Measurements from ENCODE around the gene CAST. TPM values are rescaled to one million over a fixed set of nuclear protein-coding genes. Genes with fewer than 3 reads are reported as not detected.
A peak's percentile ranks its signal among the peaks of the same experiment; 100 is the strongest.

The CAST gene
- total and polyA plus RNA-seq, 7 experiments from 2014 or later: 31.1 to 298 (median 114) TPM

DNA sequence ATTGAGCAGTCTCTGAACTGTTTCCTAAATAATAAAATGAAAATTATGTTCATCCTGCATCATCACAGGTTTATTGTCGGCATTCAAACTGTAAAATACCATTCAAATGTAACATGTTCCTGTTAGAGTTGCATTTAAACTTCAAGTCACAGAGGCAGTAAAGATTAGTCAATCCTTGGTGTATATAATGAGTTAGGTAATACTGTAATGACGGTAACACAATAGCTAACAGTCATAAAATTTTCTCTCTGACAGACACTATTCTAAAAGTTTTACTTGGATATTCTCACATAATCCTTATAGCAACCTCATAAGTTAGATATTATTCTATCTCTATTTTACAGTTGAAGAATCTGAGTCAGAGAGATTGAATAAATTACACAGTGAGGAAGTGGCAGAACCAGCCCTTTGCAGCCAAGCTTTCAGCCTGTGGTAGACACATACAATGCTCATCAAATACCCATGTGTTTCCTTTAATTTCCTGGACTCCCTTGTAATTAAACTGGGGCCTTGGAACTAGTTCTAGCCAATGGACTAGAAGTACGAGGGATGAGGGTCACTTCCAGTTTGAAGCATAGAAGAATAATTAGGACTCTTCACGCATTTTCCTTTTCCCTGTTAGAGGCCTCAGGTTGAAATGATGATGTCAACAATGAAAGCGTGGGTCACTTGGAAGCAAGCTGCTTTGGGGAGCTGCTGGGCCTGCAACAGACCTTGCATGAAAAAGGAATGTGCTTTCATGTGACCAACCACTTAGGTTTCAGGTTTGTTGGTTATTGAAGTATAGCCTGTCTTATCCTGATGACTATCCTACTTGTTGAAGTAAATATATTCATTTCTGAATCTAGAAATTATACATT, 12.3 kb upstream of the CAST start:
- Mint-ChIP-seq H3K4me3 (no peak overlapping the region), H3K36me3 (peaks cover 0 to 2% (median 0%) of the 10 kb centered on the region in 5 donors), H3K9me3 (no peaks in the 10 kb centered on the region), H3K27ac (no peak overlapping the region), H3K27me3 (peaks cover 6 to 59% (median 17%) of the 10 kb centered on the region in 5 donors), H3K4me1 (peaks cover 0 to 9% (median 0%) of the 10 kb centered on the region in 7 donors)
- ChIA-PET POLR2A (no interaction called here), CTCF (interaction anchor here (0.7 kb wide), 1 partner anchor 14 kb away, joined by 5 read pairs; no protein-coding TSS in a partner anchor)
- Histone ChIP-seq H3K27me3 (ENCODE audit: control insufficient read depth in 2 of 2, insufficient read depth in 2 of 2, low read length in 2 of 2) (no peaks in the 10 kb centered on the region), H3K9me3 (ENCODE audit: control insufficient read depth in 2 of 3, low read length in 3 of 3) (no peaks in the 10 kb centered on the region), H3K27ac (ENCODE audit: low read depth, low read length) (no peak overlapping the region), H3K36me3 (ENCODE audit: control insufficient read depth in 2 of 3, insufficient read depth in 3 of 3, low read length in 3 of 3) (no peaks in the 10 kb centered on the region), H3K4me1 (ENCODE audit: control insufficient read depth in 2 of 2, insufficient read depth in 2 of 2, low read length in 2 of 2) (no peaks in the 10 kb centered on the region), H3K4me3 (ENCODE audit: low read length) (no peak overlapping the region)
- DNase-seq (no peak), ATAC-seq (peak; percentile 44)
- intact Hi-C loops (cut with micrococcal nuclease): loop anchor here in 1 of 2 donors (5.0 kb wide), 1 partner anchor 37 kb away; no protein-coding TSS in a partner anchor

DNA sequence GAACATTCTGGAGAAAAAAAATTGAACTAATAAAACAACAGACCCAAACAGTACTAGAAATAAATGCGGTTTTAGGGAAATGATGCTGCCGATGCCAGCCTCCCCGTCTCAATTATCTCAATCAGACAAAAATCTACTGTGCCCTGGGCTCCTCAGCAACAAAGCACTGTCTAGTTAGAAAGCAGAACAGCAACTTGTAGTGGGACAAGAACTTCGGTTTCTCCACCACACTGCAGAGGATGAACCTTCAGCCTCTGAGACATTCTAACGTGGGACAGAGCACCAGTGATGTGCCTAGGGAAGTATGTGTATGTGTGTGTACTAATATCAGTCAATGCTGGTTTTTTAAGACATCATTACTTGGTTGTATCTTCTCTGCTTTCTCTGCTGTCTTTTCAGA, 11.1 kb upstream of the CAST start:
- ChIA-PET CTCF (no interaction called here), POLR2A (interaction anchor here (1.3 kb wide), 1 partner anchor 9 kb away, joined by 4 read pairs; no protein-coding TSS in a partner anchor)
- no peaks in the 10 kb centered on the region for H3K9me3 Mint-ChIP-seq
- no peak for DNase-seq
- Histone ChIP-seq H3K4me1 (ENCODE audit: control insufficient read depth in 2 of 2, insufficient read depth in 2 of 2, low read length in 2 of 2) (no peaks in the 10 kb centered on the region), H3K9me3 (ENCODE audit: control insufficient read depth in 2 of 3, low read length in 3 of 3) (no peaks in the 10 kb centered on the region), H3K4me3 (ENCODE audit: low read length) (no peak overlapping the region), H3K36me3 (ENCODE audit: control insufficient read depth in 2 of 3, insufficient read depth in 3 of 3, low read length in 3 of 3) (no peaks in the 10 kb centered on the region), H3K27ac (ENCODE audit: low read depth, low read length) (no peak overlapping the region), H3K27me3 (ENCODE audit: control insufficient read depth in 2 of 2, insufficient read depth in 2 of 2, low read length in 2 of 2) (no peaks in the 10 kb centered on the region)
- no peak overlapping the region for H3K4me3 Mint-ChIP-seq
- intact Hi-C loops (cut with micrococcal nuclease): loop anchor here in 1 of 2 donors (5.0 kb wide), 1 partner anchor 36 kb away; no protein-coding TSS in a partner anchor
- peaks cover 0 to 19% (median 0%) of the 10 kb centered on the region in 7 donors for H3K4me1 Mint-ChIP-seq
- H3K27me3 Mint-ChIP-seq: peaks cover 6 to 67% (median 17%) of the 10 kb centered on the region in 5 donors
- peaks cover 0 to 4% (median 0%) of the 10 kb centered on the region in 5 donors for H3K36me3 Mint-ChIP-seq
- H3K27ac Mint-ChIP-seq: no peak overlapping the region
- no peak for ATAC-seq

DNA sequence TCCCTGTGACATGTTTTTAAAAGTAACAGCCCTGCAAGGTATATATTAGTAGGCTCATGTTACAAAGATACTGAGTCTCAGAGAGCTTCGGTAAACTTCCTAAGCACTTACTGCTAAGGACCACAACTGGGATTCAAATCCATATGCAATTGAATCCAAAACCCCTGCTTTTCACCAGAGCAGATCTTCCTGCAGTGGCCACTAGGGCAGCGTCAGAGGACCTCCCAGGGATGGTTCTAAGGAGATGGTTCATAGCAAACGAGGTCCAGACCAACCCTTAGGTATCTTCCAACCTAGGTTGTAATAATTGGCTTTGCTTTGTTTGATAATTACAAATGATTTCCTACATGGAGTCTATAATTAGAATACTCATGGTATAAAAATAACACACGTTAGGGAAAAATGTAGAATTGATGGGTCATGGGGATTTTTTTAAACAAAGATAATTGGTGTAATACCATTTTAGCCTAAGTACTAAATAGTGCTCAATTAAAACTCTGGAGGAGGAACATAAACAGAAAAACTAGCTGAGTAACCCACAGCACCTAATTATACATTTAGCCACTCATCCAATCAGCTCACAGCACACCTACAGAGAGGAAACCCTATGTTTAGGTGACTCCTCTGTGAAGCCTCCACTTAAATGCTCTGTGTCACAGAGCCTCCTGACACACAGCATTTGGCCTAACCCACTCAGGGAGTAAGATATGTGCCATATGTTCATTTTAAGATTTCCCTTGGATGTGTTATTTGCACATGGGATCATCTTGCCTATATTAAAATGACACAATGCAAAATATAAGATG, 10.0 kb upstream of the CAST start:
- Histone ChIP-seq H3K27ac (ENCODE audit: low read depth, low read length) (no peak overlapping the region), H3K4me3 (ENCODE audit: low read length) (no peak overlapping the region), H3K36me3 (ENCODE audit: control insufficient read depth in 2 of 3, insufficient read depth in 3 of 3, low read length in 3 of 3) (no peaks in the 10 kb centered on the region), H3K27me3 (ENCODE audit: control insufficient read depth in 2 of 2, insufficient read depth in 2 of 2, low read length in 2 of 2) (no peaks in the 10 kb centered on the region), H3K4me1 (ENCODE audit: control insufficient read depth in 2 of 2, insufficient read depth in 2 of 2, low read length in 2 of 2) (peaks cover 0 to 10% of the 10 kb centered on the region in 2 donors), H3K9me3 (ENCODE audit: control insufficient read depth in 2 of 3, low read length in 3 of 3) (no peaks in the 10 kb centered on the region)
- Mint-ChIP-seq H3K27ac (no peak overlapping the region), H3K9me3 (no peaks in the 10 kb centered on the region), H3K27me3 (peaks cover 8 to 70% (median 17%) of the 10 kb centered on the region in 5 donors), H3K36me3 (peaks cover 0 to 7% (median 0%) of the 10 kb centered on the region in 5 donors), H3K4me3 (no peak overlapping the region), H3K4me1 (peaks cover 0 to 30% (median 0%) of the 10 kb centered on the region in 7 donors)
- POLR2A ChIA-PET: interaction anchor here (1.3 kb wide), 1 partner anchor 8 kb away, joined by 4 read pairs; no protein-coding TSS in a partner anchor
- CTCF ChIA-PET: no interaction called here
- no peak for DNase-seq
- intact Hi-C loops (cut with micrococcal nuclease): loop anchor here in 1 of 2 donors (1.0 to 5.0 kb wide), 2 partner anchors 10 to 35 kb away; partner anchors contain the start of gene CAST
- peak; percentile 46 for ATAC-seq

DNA sequence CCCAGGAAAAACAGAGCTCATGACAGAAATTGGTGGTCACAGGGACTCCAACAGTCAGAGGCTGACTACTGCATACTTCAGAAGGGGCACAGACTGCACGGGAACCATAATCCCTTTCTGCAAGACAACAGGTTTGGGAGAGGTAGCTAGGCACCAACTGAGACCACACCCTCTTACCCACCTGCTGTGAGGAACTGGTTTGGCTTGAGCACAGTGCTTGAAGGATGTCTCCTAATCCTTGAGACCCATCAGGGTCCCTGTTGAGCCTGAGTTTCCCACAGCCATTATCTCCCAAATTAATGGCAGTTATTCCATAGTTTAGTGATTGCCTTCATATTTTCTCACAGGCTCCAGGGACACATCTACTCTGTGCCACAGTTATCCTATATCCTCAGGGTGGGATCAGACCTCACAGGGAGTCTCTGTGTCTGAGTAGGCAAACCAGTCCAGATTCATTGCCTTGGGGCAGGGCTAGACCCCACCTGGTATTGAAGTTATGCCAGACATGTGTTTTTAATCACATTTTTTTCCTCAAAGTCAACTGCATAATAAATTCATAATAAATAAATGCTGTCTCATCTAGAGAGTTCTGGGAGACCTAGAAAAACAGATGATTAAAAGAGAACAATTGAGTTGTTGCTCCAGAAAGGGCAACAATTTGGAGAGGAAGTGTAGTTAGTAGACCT, 9.3 kb upstream of the CAST start:
- H3K4me3 ChIP-seq (ENCODE audit: low read length): no peak overlapping the region
- peaks cover 0 to 9% (median 0%) of the 10 kb centered on the region in 5 donors for H3K36me3 Mint-ChIP-seq
- H3K4me1 ChIP-seq (ENCODE audit: control insufficient read depth in 2 of 2, insufficient read depth in 2 of 2, low read length in 2 of 2): peaks cover 0 to 15% of the 10 kb centered on the region in 2 donors
- ChIA-PET POLR2A (interaction anchor here (1.4 kb wide), 1 partner anchor 9 kb away, joined by 7 read pairs; the partner anchor contains the start of gene CAST), CTCF (no interaction called here)
- no peak overlapping the region for H3K27ac ChIP-seq (ENCODE audit: low read depth, low read length)
- H3K27me3 Mint-ChIP-seq: peaks cover 9 to 69% (median 17%) of the 10 kb centered on the region in 5 donors
- H3K9me3 ChIP-seq (ENCODE audit: control insufficient read depth in 2 of 3, low read length in 3 of 3): no peaks in the 10 kb centered on the region
- DNase-seq (no peak), ATAC-seq (no peak)
- H3K27ac Mint-ChIP-seq: no peak overlapping the region
- H3K27me3 ChIP-seq (ENCODE audit: control insufficient read depth in 2 of 2, insufficient read depth in 2 of 2, low read length in 2 of 2): no peaks in the 10 kb centered on the region
- no peaks in the 10 kb centered on the region for H3K36me3 ChIP-seq (ENCODE audit: control insufficient read depth in 2 of 3, insufficient read depth in 3 of 3, low read length in 3 of 3)
- H3K4me1 Mint-ChIP-seq: peaks cover 0 to 36% (median 0%) of the 10 kb centered on the region in 7 donors
- intact Hi-C loops (cut with micrococcal nuclease): loop anchor here in 1 of 2 donors (1.0 to 5.0 kb wide), 2 partner anchors 9 to 34 kb away; partner anchors contain the start of gene CAST
- no peaks in the 10 kb centered on the region for H3K9me3 Mint-ChIP-seq
- H3K4me3 Mint-ChIP-seq: no peak overlapping the region

DNA sequence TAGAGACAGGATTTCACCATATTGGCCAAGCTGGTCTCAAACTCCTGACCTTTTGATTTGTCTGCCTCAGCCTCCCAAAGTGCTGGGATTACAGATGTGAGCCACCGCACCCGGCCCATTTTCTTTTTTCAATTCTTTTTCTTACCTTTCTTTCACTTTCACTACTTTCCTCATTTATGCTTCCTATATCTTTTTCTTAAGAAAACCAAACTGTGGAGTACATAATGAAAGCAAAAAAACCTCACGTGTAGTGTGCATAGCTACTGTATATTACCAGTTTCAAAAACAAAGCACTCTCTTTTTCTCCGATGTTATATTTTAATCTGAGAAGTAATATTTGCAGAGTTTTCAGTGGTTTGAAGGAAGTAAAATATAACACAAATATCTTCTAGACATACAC, 8.0 kb upstream of the CAST start:
- H3K27ac Mint-ChIP-seq: peak overlapping the region in 1 of 9 donors; percentile 32
- H3K9me3 Mint-ChIP-seq: no peaks in the 10 kb centered on the region
- H3K4me3 Mint-ChIP-seq: peak overlapping the region in 2 of 10 donors; percentile 29 to 50
- Histone ChIP-seq H3K27ac (ENCODE audit: low read depth, low read length) (no peak overlapping the region), H3K4me3 (ENCODE audit: low read length) (no peak overlapping the region), H3K27me3 (ENCODE audit: control insufficient read depth in 2 of 2, insufficient read depth in 2 of 2, low read length in 2 of 2) (no peaks in the 10 kb centered on the region), H3K4me1 (ENCODE audit: control insufficient read depth in 2 of 2, insufficient read depth in 2 of 2, low read length in 2 of 2) (peaks cover 0 to 15% of the 10 kb centered on the region in 2 donors), H3K9me3 (ENCODE audit: control insufficient read depth in 2 of 3, low read length in 3 of 3) (no peaks in the 10 kb centered on the region), H3K36me3 (ENCODE audit: control insufficient read depth in 2 of 3, insufficient read depth in 3 of 3, low read length in 3 of 3) (no peaks in the 10 kb centered on the region)
- H3K36me3 Mint-ChIP-seq: peaks cover 0 to 9% (median 0%) of the 10 kb centered on the region in 5 donors
- POLR2A ChIA-PET: interaction anchor here (1.4 kb wide), 1 partner anchor 8 kb away, joined by 7 read pairs; the partner anchor contains the start of gene CAST
- CTCF ChIA-PET: interaction anchor here (0.8 to 1.2 kb wide), 2 partner anchors 118 to 509 kb away, joined by 3 read pairs; no protein-coding TSS in a partner anchor
- DNase-seq (no peak), ATAC-seq (no peak)
- peaks cover 0 to 40% (median 0%) of the 10 kb centered on the region in 7 donors for H3K4me1 Mint-ChIP-seq
- peaks cover 9 to 75% (median 17%) of the 10 kb centered on the region in 5 donors for H3K27me3 Mint-ChIP-seq
- intact Hi-C loops (cut with micrococcal nuclease): loop anchor here (1.0 to 5.0 kb wide), 2 partner anchors 8 to 33 kb away; partner anchors contain the start of gene CAST (in 1 of the 2)
